SU-DHL-6 (cell line): ENCODE results near the gene MID2.

Experiments
- H2AFZ ChIP-seq: fragments of 200-600 bp; sonication (generic); 2 replicates; pipeline ENCODE4 v1.6.1; 2014; ENCODE audit warnings: low read depth, mild to moderate bottlenecking, moderate library complexity, mixed read lengths, antibody characterized with exemption, low read length; ENCODE audit not compliant: severe bottlenecking
- H3F3A ChIP-seq: fragments of 200-600 bp; shearing (Covaris generic); 2 replicates; pipeline ENCODE4 v1.6.0; 2016; ENCODE audit warnings: antibody characterized with exemption, mild to moderate bottlenecking; ENCODE audit not compliant: insufficient read depth
- H3K27ac ChIP-seq: fragments of 200-600 bp; sonication (generic); 2 replicates; pipeline ENCODE4 v1.5.1; 2016; ENCODE audit warnings: low read depth, mild to moderate bottlenecking, low read length, moderate library complexity, mixed read lengths
- H3K27me3 ChIP-seq: fragments of 200-600 bp; sonication (generic), shearing (Covaris generic); 2 replicates; pipeline ENCODE4 v1.6.0; 2014; ENCODE audit warnings: mild to moderate bottlenecking, low read length
- H3K36me3 ChIP-seq: fragments of 200-600 bp; sonication (generic); 2 replicates; pipeline ENCODE4 v1.6.1; 2014; ENCODE audit warnings: mild to moderate bottlenecking, low read length, mixed read lengths
- H3K4me2 ChIP-seq: fragments of 300-600, 200-600 bp; shearing (Covaris generic), sonication (generic); 2 replicates; pipeline ENCODE4 v1.6.0; 2014; ENCODE audit warnings: low read length, low read depth, mild to moderate bottlenecking; ENCODE audit not compliant: poor library complexity, severe bottlenecking
- H3K4me3 ChIP-seq: fragments of 200-600 bp; sonication (generic); 2 replicates; pipeline ENCODE4 v1.5.1; 2014; ENCODE audit warnings: antibody characterized with exemption, low read length, mild to moderate bottlenecking, mixed read lengths; ENCODE audit not compliant: insufficient read depth, poor library complexity, severe bottlenecking
- H3K79me2 ChIP-seq: fragments of 200-600 bp; sonication (generic); 2 replicates; pipeline ENCODE4 v1.6.1; 2014; ENCODE audit warnings: mild to moderate bottlenecking, low read length, moderate library complexity; ENCODE audit not compliant: insufficient read depth
- H3K9ac ChIP-seq: fragments of 200-600 bp; sonication (generic); 2 replicates; pipeline ENCODE4 v1.7.0; 2014; ENCODE audit warnings: mild to moderate bottlenecking, low read length
- H3K9me2 ChIP-seq: fragments of 200-600 bp; sonication (generic); replicated peaks from 2 replicates; pipeline ENCODE4 v1.6.1; 2014; ENCODE audit warnings: low read length; ENCODE audit not compliant: insufficient read depth
- H3K9me3 ChIP-seq: fragments of 200-600 bp; sonication (generic); 2 replicates; pipeline ENCODE4 v1.6.1; 2014; ENCODE audit warnings: low read length, mixed read lengths; ENCODE audit not compliant: insufficient read depth
- H4K20me1 ChIP-seq: fragments of 200-600 bp; sonication (generic); 2 replicates; pipeline ENCODE4 v1.6.1; 2014; ENCODE audit warnings: low read depth, mild to moderate bottlenecking, antibody characterized with exemption, low read length, moderate library complexity, mixed read lengths
- EZH2phosphoT487 ChIP-seq: fragments of 200-600 bp; sonication (generic), shearing (Covaris generic); conservative IDR thresholded peaks from 2 replicates; pipeline ENCODE4 v1.6.1; 2018; ENCODE audit warnings: mild to moderate bottlenecking, antibody characterized with exemption, low read length, moderate library complexity, mixed read lengths
- TF ChIP-seq, protein P1 (sequence below): fragments of 200-600 bp; sonication (generic); IDR thresholded peaks from one replicate; pipeline ENCODE4 v1.5.1; 2017; ENCODE audit warnings: antibody characterized with exemption, mild to moderate bottlenecking, low read length, moderate library complexity; ENCODE audit not compliant: insufficient read depth, poor library complexity, severe bottlenecking

Gene MID2

DNA sequence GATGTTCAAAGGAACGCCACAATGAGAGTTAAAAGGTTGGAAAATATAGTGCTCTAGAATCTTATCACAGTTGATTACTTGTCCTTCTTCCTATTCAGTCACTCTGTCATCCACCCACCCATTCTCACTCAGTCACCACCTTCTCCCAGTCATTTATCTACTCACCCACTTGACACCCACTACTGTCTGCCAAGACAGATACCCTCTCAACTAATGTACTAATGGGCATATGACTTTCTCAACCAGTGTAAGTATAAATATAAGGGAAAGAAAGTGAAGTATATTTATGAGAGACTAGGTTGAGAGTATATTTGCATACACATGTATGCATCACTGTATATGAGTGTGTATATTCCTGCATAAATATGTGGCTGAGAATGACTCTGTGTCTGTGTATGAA, 20.0 kb downstream of the MID2 start:
- Histone ChIP-seq H3K27me3 (no peaks in the 10 kb centered on the region), H3K9me3 (no peaks in the 10 kb centered on the region), H3K9me2 (no peaks in the 10 kb centered on the region), H3K9ac (no peak overlapping the region), H3K36me3 (no peaks in the 10 kb centered on the region), H3K4me2 (no peak overlapping the region), H3K27ac (no peak overlapping the region), H3K4me3 (no peak overlapping the region), H4K20me1 (no peaks in the 10 kb centered on the region), H3F3A (no peaks in the 10 kb centered on the region), H2AFZ (no peak overlapping the region), H3K79me2 (no peaks in the 10 kb centered on the region)
- TF ChIP-seq, protein P1, sequence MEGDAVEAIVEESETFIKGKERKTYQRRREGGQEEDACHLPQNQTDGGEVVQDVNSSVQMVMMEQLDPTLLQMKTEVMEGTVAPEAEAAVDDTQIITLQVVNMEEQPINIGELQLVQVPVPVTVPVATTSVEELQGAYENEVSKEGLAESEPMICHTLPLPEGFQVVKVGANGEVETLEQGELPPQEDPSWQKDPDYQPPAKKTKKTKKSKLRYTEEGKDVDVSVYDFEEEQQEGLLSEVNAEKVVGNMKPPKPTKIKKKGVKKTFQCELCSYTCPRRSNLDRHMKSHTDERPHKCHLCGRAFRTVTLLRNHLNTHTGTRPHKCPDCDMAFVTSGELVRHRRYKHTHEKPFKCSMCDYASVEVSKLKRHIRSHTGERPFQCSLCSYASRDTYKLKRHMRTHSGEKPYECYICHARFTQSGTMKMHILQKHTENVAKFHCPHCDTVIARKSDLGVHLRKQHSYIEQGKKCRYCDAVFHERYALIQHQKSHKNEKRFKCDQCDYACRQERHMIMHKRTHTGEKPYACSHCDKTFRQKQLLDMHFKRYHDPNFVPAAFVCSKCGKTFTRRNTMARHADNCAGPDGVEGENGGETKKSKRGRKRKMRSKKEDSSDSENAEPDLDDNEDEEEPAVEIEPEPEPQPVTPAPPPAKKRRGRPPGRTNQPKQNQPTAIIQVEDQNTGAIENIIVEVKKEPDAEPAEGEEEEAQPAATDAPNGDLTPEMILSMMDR = no peak
- no peak for TF ChIP-seq EZH2phosphoT487

DNA sequence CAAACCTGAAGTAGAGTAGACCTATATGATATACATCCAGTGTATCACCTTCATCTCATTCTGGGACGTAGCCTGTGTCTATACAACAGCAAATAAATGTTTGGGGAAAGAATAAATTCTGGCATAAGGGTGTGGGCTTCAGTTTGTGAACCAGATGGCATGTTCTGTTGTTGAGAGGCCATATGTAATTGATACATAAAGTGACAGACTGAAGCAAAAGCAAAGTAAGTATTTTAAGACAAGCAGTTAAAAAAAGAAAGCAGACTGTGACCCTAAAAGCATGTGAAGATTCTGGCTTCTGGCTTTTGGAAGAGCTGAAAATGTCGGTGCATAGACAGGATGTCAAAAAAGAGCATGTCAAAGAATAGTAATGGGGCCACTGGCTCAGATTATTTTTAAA, 22.9 kb downstream of the MID2 start:
- Histone ChIP-seq H3K36me3 (no peaks in the 10 kb centered on the region), H3F3A (no peaks in the 10 kb centered on the region), H3K79me2 (no peaks in the 10 kb centered on the region), H3K4me2 (no peak overlapping the region), H3K27ac (no peak overlapping the region), H2AFZ (no peak overlapping the region), H3K27me3 (no peaks in the 10 kb centered on the region), H3K9me2 (no peaks in the 10 kb centered on the region), H3K9ac (no peak overlapping the region), H4K20me1 (no peaks in the 10 kb centered on the region), H3K9me3 (no peaks in the 10 kb centered on the region), H3K4me3 (no peak overlapping the region)
- TF ChIP-seq, protein P1 = no peak
- no peak for TF ChIP-seq EZH2phosphoT487

DNA sequence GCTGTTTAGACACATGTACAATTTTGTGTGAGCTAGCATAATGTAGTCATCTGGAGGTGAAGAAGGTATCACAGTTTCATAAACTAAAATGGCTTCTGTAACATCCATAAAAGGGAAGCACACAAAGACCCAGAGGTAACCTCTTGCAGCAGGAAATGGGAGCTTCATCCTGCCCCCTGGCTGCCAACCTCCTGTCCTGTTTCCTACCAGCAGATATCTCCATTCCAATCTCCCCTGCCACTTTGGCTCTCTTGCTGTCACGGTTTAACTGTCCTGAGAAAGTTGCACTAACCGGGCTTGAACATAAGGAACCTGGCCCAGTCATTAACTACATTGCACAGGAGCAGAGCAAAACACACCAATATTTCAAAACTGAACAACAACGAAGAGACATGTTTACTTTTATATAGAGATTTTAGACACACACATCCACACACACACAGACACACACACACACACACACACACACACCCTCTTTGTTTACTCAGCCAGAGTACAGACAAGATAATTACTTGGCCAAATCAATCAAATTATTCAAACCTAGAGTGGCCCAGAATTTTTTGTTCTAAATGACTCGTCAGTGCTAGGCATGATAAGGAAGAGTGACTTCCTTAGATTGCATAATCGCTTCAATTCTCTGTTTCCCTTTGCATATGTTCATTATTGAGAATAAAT, 24.2 kb downstream of the MID2 start:
- Histone ChIP-seq H3F3A (no peaks in the 10 kb centered on the region), H3K27ac (no peak overlapping the region), H3K27me3 (no peaks in the 10 kb centered on the region), H3K9me2 (no peaks in the 10 kb centered on the region), H3K9me3 (no peaks in the 10 kb centered on the region), H3K9ac (no peak overlapping the region), H4K20me1 (no peaks in the 10 kb centered on the region), H3K4me2 (no peak overlapping the region), H3K79me2 (no peaks in the 10 kb centered on the region), H3K36me3 (no peaks in the 10 kb centered on the region), H3K4me3 (no peak overlapping the region), H2AFZ (no peak overlapping the region)
- no peak for TF ChIP-seq EZH2phosphoT487
- TF ChIP-seq, protein P1 = no peak
